GM23338 (cell line): Measurements from ENCODE around the gene ZNF816. TPM values are rescaled to one million over a fixed set of nuclear protein-coding genes. Genes with fewer than 3 reads are reported as not detected.

Source experiments
- ATAC-seq: fragments of 200-7000 bp; cut with Tn5 transposase; 3 replicates; pipeline ENCODE4 v1.9.1; 2020
- DNase-seq: peaks from one replicate; pipeline ENCODE4 v3.0.0-alpha.2; 2015; ENCODE audit warnings: low spot score
- H2AFZ ChIP-seq: fragments of 200-600 bp; sonication (generic); 2 replicates; pipeline ENCODE4 v1.8.0; 2016; ENCODE audit warnings: antibody characterized with exemption, mild to moderate bottlenecking, moderate library complexity
- H3F3A ChIP-seq: fragments of 200-600 bp; sonication (generic); replicated peaks from 2 replicates; pipeline ENCODE4 v1.8.0; 2017; ENCODE audit warnings: antibody characterized with exemption, mixed run types, low read depth
- H3K27ac ChIP-seq: fragments of 200-600 bp; sonication (generic); 2 replicates; pipeline ENCODE4 v1.6.1; 2016; ENCODE audit warnings: low read depth
- H3K27me3 ChIP-seq: fragments of 200-600 bp; sonication (generic); 2 replicates; pipeline ENCODE4 v1.8.0; 2016; ENCODE audit warnings: mild to moderate bottlenecking, mixed run types, moderate library complexity; ENCODE audit not compliant: insufficient read depth
- H3K36me3 ChIP-seq: fragments of 200-600 bp; sonication (generic); 2 replicates; pipeline ENCODE4 v1.8.0; 2016; ENCODE audit warnings: mild to moderate bottlenecking; ENCODE audit not compliant: insufficient read depth
- H3K4me1 ChIP-seq: fragments of 200-600 bp; sonication (generic); 2 replicates; pipeline ENCODE4 v1.8.0; 2016; ENCODE audit warnings: mild to moderate bottlenecking, moderate library complexity; ENCODE audit not compliant: insufficient read depth
- H3K4me2 ChIP-seq: fragments of 200-600 bp; sonication (generic); 2 replicates; pipeline ENCODE4 v1.7.1; 2017; ENCODE audit warnings: mixed run types
- H3K4me3 ChIP-seq: fragments of 200-600 bp; sonication (generic); 2 replicates; pipeline ENCODE4 v1.6.1; 2016; ENCODE audit warnings: mixed run types
- H3K79me2 ChIP-seq: fragments of 200-600 bp; sonication (generic); replicated peaks from 2 replicates; pipeline ENCODE4 v1.8.0; 2017; ENCODE audit warnings: mild to moderate bottlenecking; ENCODE audit not compliant: insufficient read depth
- H3K9me2 ChIP-seq: fragments of 200-600 bp; sonication (generic); 2 replicates; pipeline ENCODE4 v1.8.0; 2017; ENCODE audit not compliant: insufficient read depth
- H4K20me1 ChIP-seq: fragments of 200-600 bp; sonication (generic); replicated peaks from 2 replicates; pipeline ENCODE4 v1.8.0; 2017; ENCODE audit warnings: mild to moderate bottlenecking; ENCODE audit not compliant: insufficient read depth
- H3K27ac Mint-ChIP-seq: 2 replicates; pipeline ENCODE4 v1.8.0; 2020; ENCODE audit warnings: inconsistent platforms, mild to moderate bottlenecking, moderate library complexity, mixed read lengths
- H3K27me3 Mint-ChIP-seq: 3 replicates; pipeline ENCODE4 v1.8.0; 2022; ENCODE audit warnings: low read depth, mild to moderate bottlenecking, moderate library complexity, mixed read lengths, inconsistent platforms; ENCODE audit not compliant: insufficient read depth, poor library complexity
- H3K36me3 Mint-ChIP-seq: 3 replicates; pipeline ENCODE4 v1.8.0; 2021; ENCODE audit warnings: low read depth, mild to moderate bottlenecking, inconsistent platforms, moderate library complexity, mixed read lengths
- H3K4me1 Mint-ChIP-seq: 3 replicates; pipeline ENCODE4 v1.8.0; 2020; ENCODE audit warnings: mild to moderate bottlenecking, inconsistent platforms, mixed read lengths
- H3K4me3 Mint-ChIP-seq: 3 replicates; pipeline ENCODE4 v1.8.0; 2021; ENCODE audit warnings: moderate library complexity, mild to moderate bottlenecking, inconsistent platforms, mixed read lengths
- H3K9me3 Mint-ChIP-seq: 3 replicates; pipeline ENCODE4 v1.8.0; 2020; ENCODE audit warnings: moderate library complexity, mild to moderate bottlenecking, inconsistent platforms, mixed read lengths
- CREB1 ChIP-seq: fragments of 250-450 bp; sonication (Bioruptor Pico); IDR thresholded peaks from 2 replicates; pipeline ENCODE4 v1.5.0; 2020; ENCODE audit warnings: low read depth, mild to moderate bottlenecking, moderate library complexity
- EZH2phosphoT487 ChIP-seq: fragments of 200-600 bp; sonication (generic); IDR thresholded peaks from one replicate; pipeline ENCODE4 v1.8.1; 2018; ENCODE audit warnings: antibody characterized with exemption; ENCODE audit not compliant: unreplicated experiment
- JUNB ChIP-seq: IDR thresholded peaks from one replicate; pipeline ENCODE4 v1.6.1; 2016; ENCODE audit warnings: antibody characterized with exemption; ENCODE audit not compliant: unreplicated experiment
- NANOG ChIP-seq: IDR thresholded peaks from 2 replicates; pipeline ENCODE4 v1.6.1; 2016; ENCODE audit warnings: antibody characterized with exemption, borderline replicate concordance
- STAT1 ChIP-seq: IDR thresholded peaks from one replicate; pipeline ENCODE4 v1.6.1; 2016; ENCODE audit warnings: antibody characterized with exemption; ENCODE audit not compliant: unreplicated experiment
- polyA plus RNA-seq: library from polyadenylated mRNA; unstranded; fragments of >200 nt; fragmentation: Nextera tagmentation; extraction: Ambion mirVana; gene quantifications from 2 replicates; pipeline ENCODE4 v1.2.1, GENCODE V29; 2016
- total RNA-seq: library from RNA; depleted of rRNA; stranded (reverse); fragments of >200 nt; shearing (Covaris generic); gene quantifications from 2 replicates; pipeline ENCODE4 v1.2.3, GENCODE V29; 2014
- TF ChIP-seq, protein P1 (sequence below), 2 experiments: fragments of 200-600 bp in 1 of 2; sonication (generic) in 1 of 2; conservative IDR thresholded peaks; 2 replicates each; pipeline versions ENCODE4 v1.5.1 to v1.6.1; 2016 to 2017; ENCODE audit warnings: antibody characterized with exemption in 2 of 2, low read depth in 2 of 2, mild to moderate bottlenecking in 2 of 2, moderate library complexity in 1 of 2
- TF ChIP-seq, protein P2 (sequence below): IDR thresholded peaks from one replicate; pipeline ENCODE4 v1.6.1; 2018; ENCODE audit warnings: antibody characterized with exemption; ENCODE audit not compliant: unreplicated experiment

ZNF816 gene
- total and polyA plus RNA-seq, 2 experiments from 2014 or later: 7.0 to 9.5 TPM

DNA sequence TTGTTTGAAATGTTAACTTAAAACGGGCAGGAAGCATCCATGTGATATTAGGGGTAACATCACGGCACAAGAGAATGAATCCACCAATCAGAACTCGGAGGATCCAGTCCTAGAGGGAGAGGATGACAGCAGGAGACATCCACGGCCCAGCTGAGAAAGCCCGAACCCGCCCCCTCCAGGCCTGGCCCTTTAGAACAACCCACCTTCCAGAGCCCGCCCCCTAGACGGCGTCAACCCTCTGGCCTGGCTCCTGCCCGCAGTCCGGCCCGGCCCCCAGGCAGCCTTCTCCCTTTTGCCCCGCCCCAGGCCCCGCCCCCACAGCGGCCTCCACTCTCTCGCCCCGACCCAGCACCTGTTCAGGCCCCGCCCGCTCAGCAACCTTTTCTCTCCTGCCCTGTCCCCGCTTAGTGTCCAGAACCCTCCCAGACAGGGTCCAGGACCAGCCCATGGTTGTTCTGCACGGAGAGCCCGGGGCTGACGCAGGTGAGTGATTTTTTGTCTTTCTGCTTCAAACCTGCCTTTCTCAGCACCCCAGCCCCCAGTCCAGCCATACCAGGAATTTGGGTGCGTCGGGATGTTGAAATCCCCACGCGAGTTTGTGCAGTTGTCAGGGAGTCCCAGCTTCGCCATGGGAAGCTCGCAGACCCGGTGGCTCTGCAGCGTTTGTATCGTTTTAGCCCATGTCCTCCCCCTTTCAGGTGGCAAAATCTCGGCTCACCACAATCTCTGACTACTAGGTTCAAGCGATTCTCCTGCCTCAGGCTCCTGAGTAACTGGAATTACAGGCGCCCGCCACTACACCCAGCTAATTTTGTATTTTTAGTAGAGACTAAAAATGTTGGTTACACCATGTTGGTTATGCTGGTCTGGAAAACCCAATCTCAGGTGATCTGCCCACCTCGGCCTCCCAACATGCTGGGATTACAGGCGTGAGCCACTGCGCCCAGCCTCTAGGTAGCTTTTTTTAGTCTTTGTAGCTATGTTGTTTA lies 16.1 kb downstream of the ZNF816 start:
- H3K4me2 ChIP-seq: peak overlapping the region; percentile 81
- H3K9me3 Mint-ChIP-seq: peaks cover 51% of the 10 kb centered on the region
- H2AFZ ChIP-seq: no peak overlapping the region
- DNase-seq (peak; percentile 99), ATAC-seq (peak; percentile 85)
- H3K4me1 Mint-ChIP-seq: peaks cover 28% of the 10 kb centered on the region
- no peaks in the 10 kb centered on the region for H3K27me3 ChIP-seq
- peaks cover 31% of the 10 kb centered on the region for H3K36me3 ChIP-seq
- no peaks in the 10 kb centered on the region for H4K20me1 ChIP-seq
- peaks cover 46% of the 10 kb centered on the region for H3K36me3 Mint-ChIP-seq
- peak overlapping the region; percentile 69 for H3K4me3 Mint-ChIP-seq
- peaks cover 11% of the 10 kb centered on the region for H3K27me3 Mint-ChIP-seq
- H3F3A ChIP-seq: peaks cover 13% of the 10 kb centered on the region
- no peak overlapping the region for H3K27ac Mint-ChIP-seq
- H3K4me3 ChIP-seq: peak overlapping the region; percentile 49
- H3K4me1 ChIP-seq: peaks cover 29% of the 10 kb centered on the region
- H3K27ac ChIP-seq: peak overlapping the region; percentile 27
- TF ChIP-seq EZH2phosphoT487 (no peak), CREB1 (CRISPR knock-in tag) (0 out of 2 replicates have a peak, but pooled peaks have one; percentile 17)
- TF ChIP-seq, protein P1, sequence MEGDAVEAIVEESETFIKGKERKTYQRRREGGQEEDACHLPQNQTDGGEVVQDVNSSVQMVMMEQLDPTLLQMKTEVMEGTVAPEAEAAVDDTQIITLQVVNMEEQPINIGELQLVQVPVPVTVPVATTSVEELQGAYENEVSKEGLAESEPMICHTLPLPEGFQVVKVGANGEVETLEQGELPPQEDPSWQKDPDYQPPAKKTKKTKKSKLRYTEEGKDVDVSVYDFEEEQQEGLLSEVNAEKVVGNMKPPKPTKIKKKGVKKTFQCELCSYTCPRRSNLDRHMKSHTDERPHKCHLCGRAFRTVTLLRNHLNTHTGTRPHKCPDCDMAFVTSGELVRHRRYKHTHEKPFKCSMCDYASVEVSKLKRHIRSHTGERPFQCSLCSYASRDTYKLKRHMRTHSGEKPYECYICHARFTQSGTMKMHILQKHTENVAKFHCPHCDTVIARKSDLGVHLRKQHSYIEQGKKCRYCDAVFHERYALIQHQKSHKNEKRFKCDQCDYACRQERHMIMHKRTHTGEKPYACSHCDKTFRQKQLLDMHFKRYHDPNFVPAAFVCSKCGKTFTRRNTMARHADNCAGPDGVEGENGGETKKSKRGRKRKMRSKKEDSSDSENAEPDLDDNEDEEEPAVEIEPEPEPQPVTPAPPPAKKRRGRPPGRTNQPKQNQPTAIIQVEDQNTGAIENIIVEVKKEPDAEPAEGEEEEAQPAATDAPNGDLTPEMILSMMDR (conservative IDR thresholded peaks at IDR 0.05; ENCODE audit: low read depth in 2 of 2): 0 out of 4 replicates have a peak, but pooled peaks of 1 of the 2 experiments have one; percentile 13
- TF ChIP-seq, protein P2, sequence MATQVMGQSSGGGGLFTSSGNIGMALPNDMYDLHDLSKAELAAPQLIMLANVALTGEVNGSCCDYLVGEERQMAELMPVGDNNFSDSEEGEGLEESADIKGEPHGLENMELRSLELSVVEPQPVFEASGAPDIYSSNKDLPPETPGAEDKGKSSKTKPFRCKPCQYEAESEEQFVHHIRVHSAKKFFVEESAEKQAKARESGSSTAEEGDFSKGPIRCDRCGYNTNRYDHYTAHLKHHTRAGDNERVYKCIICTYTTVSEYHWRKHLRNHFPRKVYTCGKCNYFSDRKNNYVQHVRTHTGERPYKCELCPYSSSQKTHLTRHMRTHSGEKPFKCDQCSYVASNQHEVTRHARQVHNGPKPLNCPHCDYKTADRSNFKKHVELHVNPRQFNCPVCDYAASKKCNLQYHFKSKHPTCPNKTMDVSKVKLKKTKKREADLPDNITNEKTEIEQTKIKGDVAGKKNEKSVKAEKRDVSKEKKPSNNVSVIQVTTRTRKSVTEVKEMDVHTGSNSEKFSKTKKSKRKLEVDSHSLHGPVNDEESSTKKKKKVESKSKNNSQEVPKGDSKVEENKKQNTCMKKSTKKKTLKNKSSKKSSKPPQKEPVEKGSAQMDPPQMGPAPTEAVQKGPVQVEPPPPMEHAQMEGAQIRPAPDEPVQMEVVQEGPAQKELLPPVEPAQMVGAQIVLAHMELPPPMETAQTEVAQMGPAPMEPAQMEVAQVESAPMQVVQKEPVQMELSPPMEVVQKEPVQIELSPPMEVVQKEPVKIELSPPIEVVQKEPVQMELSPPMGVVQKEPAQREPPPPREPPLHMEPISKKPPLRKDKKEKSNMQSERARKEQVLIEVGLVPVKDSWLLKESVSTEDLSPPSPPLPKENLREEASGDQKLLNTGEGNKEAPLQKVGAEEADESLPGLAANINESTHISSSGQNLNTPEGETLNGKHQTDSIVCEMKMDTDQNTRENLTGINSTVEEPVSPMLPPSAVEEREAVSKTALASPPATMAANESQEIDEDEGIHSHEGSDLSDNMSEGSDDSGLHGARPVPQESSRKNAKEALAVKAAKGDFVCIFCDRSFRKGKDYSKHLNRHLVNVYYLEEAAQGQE: no peak
- no peaks in the 10 kb centered on the region for H3K79me2 ChIP-seq
- no peaks in the 10 kb centered on the region for H3K9me2 ChIP-seq

DNA sequence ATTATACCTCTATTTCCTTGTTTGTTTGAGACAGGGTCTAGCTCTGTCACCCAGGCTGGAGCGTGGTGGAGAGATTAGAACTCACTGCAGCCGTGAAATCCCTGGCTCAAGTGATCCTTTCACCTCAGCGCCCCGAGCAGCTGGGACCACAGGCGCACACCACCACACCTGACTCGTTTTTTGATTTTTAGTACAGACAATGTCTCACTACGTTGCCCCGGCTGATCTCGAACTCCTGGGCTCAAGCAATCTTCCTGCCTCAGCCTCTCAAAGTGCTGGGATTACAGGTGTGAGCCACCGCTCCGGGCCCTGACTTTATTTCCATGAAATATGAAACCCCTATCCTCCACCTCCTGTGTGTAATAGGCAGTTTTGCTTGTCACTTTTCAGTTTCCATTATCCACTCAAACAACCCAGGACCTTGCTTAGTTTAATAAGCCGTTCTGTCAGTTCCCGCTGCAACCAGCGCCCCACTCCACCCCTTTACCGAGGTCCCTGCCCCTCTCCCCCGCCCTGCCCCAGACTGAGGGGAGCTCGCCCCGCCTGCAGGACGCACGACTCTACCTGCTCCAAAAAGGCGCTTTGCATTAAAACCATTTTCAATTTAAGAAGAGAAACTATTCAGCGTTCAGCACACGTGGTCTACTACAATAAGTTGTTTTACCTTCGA lies 16.9 kb downstream of the ZNF816 start:
- H3K79me2 ChIP-seq: peaks cover 7% of the 10 kb centered on the region
- Mint-ChIP-seq H3K4me3 (peak overlapping the region; percentile 69), H3K27ac (no peak overlapping the region), H3K27me3 (peaks cover 11% of the 10 kb centered on the region), H3K4me1 (peaks cover 34% of the 10 kb centered on the region), H3K36me3 (peaks cover 42% of the 10 kb centered on the region), H3K9me3 (peaks cover 43% of the 10 kb centered on the region)
- no peak overlapping the region for H2AFZ ChIP-seq
- TF ChIP-seq, protein P1 (conservative IDR thresholded peaks at IDR 0.05; ENCODE audit: low read depth in 2 of 2): no peak
- TF ChIP-seq STAT1: no peak
- no peak for TF ChIP-seq JUNB
- TF ChIP-seq NANOG: no peak
- peaks cover 33% of the 10 kb centered on the region for H3K4me1 ChIP-seq
- peak; percentile 29 for ATAC-seq
- DNase-seq: no peak
- H3K27ac ChIP-seq: peak overlapping the region; percentile 99; the same call in 1 of the 2 replicates
- peaks cover 23% of the 10 kb centered on the region for H3K36me3 ChIP-seq
- H3F3A ChIP-seq: peaks cover 13% of the 10 kb centered on the region
- peak overlapping the region; percentile 49 for H3K4me3 ChIP-seq
- H3K27me3 ChIP-seq: no peaks in the 10 kb centered on the region
- peak overlapping the region; percentile 56 for H3K4me2 ChIP-seq
- H4K20me1 ChIP-seq: peaks cover 2% of the 10 kb centered on the region; the same call in 1 of the 2 replicates
- H3K9me2 ChIP-seq: no peaks in the 10 kb centered on the region
